ENCODE results near the gene SMPD4.
A peak's percentile ranks its signal among the peaks of the same experiment; 100 is the strongest.
"Not testable (repeated sequence)": the region's sequence is repeated elsewhere in the genome, so short reads cannot be mapped to it uniquely, and the experiment has no call there.

DNA sequence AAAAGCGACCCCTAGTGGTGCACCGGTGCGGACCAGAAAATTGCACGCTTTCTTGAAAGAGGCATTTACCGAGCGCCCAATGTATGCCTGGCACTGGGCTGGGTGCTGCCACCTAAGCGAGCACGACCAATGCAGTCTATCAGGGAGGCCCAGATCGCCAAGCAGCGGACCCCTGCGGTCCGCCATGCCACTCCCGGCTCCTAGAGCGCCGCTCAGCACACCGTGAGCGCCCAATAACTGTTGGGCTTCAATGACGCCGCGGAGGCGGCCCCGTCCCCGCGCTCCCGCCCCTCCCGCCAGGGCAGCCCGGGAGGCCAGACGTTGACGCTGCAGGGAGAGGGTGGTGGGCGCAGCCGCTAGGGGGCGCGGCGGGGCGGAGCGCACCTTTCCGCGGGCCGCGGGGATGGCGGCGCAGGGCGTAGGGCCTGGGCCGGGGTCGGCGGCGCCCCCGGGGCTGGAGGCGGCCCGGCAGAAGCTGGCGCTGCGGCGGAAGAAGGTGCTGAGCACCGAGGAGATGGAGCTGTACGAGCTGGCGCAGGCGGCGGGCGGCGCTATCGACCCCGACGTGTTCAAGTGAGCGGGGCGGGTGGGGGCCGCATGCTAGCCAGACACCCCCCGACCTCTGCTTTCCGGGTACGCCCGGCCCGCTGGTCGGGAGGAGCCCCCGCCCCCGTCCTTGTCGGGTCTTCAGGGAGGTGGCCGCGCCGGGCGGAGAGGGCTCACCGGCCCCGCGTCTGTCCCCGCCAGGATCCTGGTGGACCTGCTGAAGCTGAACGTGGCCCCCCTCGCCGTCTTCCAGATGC is 679 bp upstream of the SMPD4 start, which contains the start of gene MZT2B:
- not testable (repeated sequence) for TF ChIP-seq EZH2 (IDR thresholded peaks at IDR 0.05; ENCODE audit: low read length, missing control alignments)
- TF ChIP-seq, protein P1, sequence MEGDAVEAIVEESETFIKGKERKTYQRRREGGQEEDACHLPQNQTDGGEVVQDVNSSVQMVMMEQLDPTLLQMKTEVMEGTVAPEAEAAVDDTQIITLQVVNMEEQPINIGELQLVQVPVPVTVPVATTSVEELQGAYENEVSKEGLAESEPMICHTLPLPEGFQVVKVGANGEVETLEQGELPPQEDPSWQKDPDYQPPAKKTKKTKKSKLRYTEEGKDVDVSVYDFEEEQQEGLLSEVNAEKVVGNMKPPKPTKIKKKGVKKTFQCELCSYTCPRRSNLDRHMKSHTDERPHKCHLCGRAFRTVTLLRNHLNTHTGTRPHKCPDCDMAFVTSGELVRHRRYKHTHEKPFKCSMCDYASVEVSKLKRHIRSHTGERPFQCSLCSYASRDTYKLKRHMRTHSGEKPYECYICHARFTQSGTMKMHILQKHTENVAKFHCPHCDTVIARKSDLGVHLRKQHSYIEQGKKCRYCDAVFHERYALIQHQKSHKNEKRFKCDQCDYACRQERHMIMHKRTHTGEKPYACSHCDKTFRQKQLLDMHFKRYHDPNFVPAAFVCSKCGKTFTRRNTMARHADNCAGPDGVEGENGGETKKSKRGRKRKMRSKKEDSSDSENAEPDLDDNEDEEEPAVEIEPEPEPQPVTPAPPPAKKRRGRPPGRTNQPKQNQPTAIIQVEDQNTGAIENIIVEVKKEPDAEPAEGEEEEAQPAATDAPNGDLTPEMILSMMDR (conservative IDR thresholded peaks at IDR 0.05 in 1 of 2, IDR thresholded peaks at IDR 0.05 in 1 of 2; ENCODE audit: low read depth in 1 of 2, low read length in 2 of 2) = peak; percentile 42 to 48
